DOHH2 (cell line): ENCODE data around the gene ASIC1.

Experiments
- H3F3A ChIP-seq: fragments of 200-600 bp; sonication (generic), shearing (Covaris generic); 2 replicates; pipeline ENCODE4 v1.6.0; 2016; ENCODE audit warnings: antibody characterized with exemption, mild to moderate bottlenecking; ENCODE audit not compliant: control insufficient read depth, insufficient read depth
- H3K27ac ChIP-seq: fragments of 200-600 bp; sonication (generic); 2 replicates; pipeline ENCODE4 v1.5.1; 2014; ENCODE audit warnings: low read depth, mild to moderate bottlenecking, low read length, moderate library complexity
- H3K27me3 ChIP-seq: fragments of 200-600 bp; sonication (generic); 2 replicates; pipeline ENCODE4 v1.6.1; 2014; ENCODE audit warnings: mild to moderate bottlenecking, low read length, mixed read lengths; ENCODE audit not compliant: control insufficient read depth
- H3K36me3 ChIP-seq: fragments of 200-600 bp; sonication (generic); 2 replicates; pipeline ENCODE4 v1.6.1; 2014; ENCODE audit warnings: mild to moderate bottlenecking, low read length, moderate library complexity, mixed read lengths; ENCODE audit not compliant: control insufficient read depth
- H3K4me1 ChIP-seq: fragments of 200-600 bp; sonication (generic); 2 replicates; pipeline ENCODE4 v1.6.1; 2014; ENCODE audit warnings: mild to moderate bottlenecking, low read length, mixed read lengths; ENCODE audit not compliant: control insufficient read depth
- H3K4me2 ChIP-seq: fragments of 200-600 bp; sonication (generic); 2 replicates; pipeline ENCODE4 v1.6.0; 2014; ENCODE audit warnings: mild to moderate bottlenecking, low read length, moderate library complexity
- H3K4me3 ChIP-seq: fragments of 200-600 bp; sonication (generic); 2 replicates; pipeline ENCODE4 v1.5.1; 2014; ENCODE audit warnings: mild to moderate bottlenecking, low read length, mixed read lengths
- H3K79me2 ChIP-seq: fragments of 200-600 bp; sonication (generic); 2 replicates; pipeline ENCODE4 v1.6.1; 2014; ENCODE audit warnings: mild to moderate bottlenecking, low read length, mixed read lengths; ENCODE audit not compliant: control insufficient read depth
- H3K9me2 ChIP-seq: fragments of 200-600 bp; sonication (generic); replicated peaks from 2 replicates; pipeline ENCODE4 v1.6.1; 2014; ENCODE audit warnings: mild to moderate bottlenecking, low read length, mixed read lengths; ENCODE audit not compliant: control insufficient read depth
- H3K9me3 ChIP-seq: fragments of 200-600 bp; sonication (generic); 2 replicates; pipeline ENCODE4 v1.6.1; 2014; ENCODE audit warnings: antibody characterized with exemption, low read length, mixed read lengths; ENCODE audit not compliant: control insufficient read depth, insufficient read depth
- H4K20me1 ChIP-seq: fragments of 200-600 bp; sonication (generic); 2 replicates; pipeline ENCODE4 v1.6.0; 2014; ENCODE audit warnings: low read depth, mild to moderate bottlenecking, antibody characterized with exemption, low read length, moderate library complexity; ENCODE audit not compliant: control insufficient read depth, insufficient read depth
- EZH2phosphoT487 ChIP-seq: fragments of 200-600 bp; sonication (generic); IDR thresholded peaks from 2 replicates; pipeline ENCODE4 v1.6.1; 2017; ENCODE audit warnings: borderline replicate concordance, mild to moderate bottlenecking, antibody characterized with exemption, low read length, moderate library complexity, mixed read lengths
- TF ChIP-seq, protein P1 (sequence below): fragments of 200-600 bp; sonication (generic); IDR thresholded peaks from one replicate; pipeline ENCODE4 v1.5.1; 2014; ENCODE audit warnings: antibody characterized with exemption, mild to moderate bottlenecking, low read depth, low read length; ENCODE audit not compliant: poor library complexity, severe bottlenecking

ASIC1 gene

DNA sequence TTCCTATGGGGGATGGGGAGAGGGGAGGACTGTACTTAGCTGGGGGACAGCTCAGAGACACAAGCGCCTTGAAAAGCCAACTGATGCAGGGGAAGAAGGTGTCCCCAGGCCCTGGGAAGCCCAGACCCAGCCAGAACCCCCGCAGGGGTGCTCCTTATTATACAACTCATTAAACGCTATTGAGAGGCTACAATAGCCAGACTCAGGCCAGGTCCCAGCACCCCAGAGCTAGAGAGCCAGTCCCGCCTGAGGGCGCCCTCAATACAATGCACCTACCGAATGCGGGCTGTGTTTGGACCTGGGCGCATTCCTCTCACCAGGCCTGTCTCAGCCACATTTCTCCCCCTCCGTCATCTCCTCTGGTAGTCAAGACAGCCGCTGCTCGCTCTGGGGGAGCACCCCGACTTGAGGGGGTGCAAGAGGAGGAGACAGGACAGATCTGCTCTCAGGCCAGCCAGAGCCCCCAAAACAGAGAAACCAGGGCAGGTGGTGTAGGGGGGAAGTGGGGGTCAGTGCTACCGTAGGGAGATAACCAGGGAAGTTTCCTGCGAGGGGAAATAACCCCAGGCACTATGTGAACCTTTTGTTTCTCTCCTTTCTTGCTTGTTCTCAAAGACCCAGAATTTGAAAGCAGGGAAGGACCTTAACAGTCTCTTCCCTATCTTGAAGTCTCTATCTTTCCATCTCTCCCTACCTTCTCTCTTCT lies 6.1 kb upstream of the ASIC1 start:
- Histone ChIP-seq H3K27ac (no peak overlapping the region), H3F3A (no peaks in the 10 kb centered on the region), H3K4me3 (no peak overlapping the region), H3K27me3 (peaks cover 41% of the 10 kb centered on the region), H4K20me1 (0 out of 2 replicates have a peak, but pooled peaks cover under 1% of the 10 kb centered on the region), H3K79me2 (no peaks in the 10 kb centered on the region), H3K36me3 (no peaks in the 10 kb centered on the region), H3K9me3 (no peaks in the 10 kb centered on the region), H3K4me1 (peaks cover 9% of the 10 kb centered on the region), H3K9me2 (no peaks in the 10 kb centered on the region), H3K4me2 (no peak overlapping the region)
- TF ChIP-seq, protein P1, sequence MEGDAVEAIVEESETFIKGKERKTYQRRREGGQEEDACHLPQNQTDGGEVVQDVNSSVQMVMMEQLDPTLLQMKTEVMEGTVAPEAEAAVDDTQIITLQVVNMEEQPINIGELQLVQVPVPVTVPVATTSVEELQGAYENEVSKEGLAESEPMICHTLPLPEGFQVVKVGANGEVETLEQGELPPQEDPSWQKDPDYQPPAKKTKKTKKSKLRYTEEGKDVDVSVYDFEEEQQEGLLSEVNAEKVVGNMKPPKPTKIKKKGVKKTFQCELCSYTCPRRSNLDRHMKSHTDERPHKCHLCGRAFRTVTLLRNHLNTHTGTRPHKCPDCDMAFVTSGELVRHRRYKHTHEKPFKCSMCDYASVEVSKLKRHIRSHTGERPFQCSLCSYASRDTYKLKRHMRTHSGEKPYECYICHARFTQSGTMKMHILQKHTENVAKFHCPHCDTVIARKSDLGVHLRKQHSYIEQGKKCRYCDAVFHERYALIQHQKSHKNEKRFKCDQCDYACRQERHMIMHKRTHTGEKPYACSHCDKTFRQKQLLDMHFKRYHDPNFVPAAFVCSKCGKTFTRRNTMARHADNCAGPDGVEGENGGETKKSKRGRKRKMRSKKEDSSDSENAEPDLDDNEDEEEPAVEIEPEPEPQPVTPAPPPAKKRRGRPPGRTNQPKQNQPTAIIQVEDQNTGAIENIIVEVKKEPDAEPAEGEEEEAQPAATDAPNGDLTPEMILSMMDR = no peak
- no peak for TF ChIP-seq EZH2phosphoT487

DNA sequence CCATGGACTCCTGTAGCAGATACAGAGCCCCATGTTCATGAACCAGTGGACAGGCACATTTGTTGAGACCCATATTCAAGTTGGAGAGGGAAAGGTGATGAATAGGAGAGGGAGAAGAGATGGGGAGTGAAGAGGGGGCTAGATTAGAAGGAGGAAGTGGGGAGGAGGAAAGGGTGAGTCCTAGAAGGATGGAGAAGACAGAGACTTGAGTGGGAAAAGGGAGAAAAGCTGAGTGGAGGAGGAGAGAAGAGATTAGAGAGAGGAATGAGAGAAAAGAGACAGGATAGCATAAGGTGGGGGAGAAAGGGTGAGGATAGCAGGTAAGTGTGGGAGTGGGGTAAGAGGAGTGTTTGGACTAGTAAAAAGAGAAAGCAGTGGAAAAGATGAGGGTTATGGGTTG lies 4.9 kb upstream of the ASIC1 start:
- Histone ChIP-seq H3K4me3 (no peak overlapping the region), H4K20me1 (0 out of 2 replicates have a peak, but pooled peaks cover 4% of the 10 kb centered on the region), H3K36me3 (no peaks in the 10 kb centered on the region), H3K27me3 (peaks cover 54% of the 10 kb centered on the region), H3K4me1 (peaks cover 21% of the 10 kb centered on the region), H3K4me2 (no peak overlapping the region), H3K9me2 (no peaks in the 10 kb centered on the region), H3F3A (no peaks in the 10 kb centered on the region), H3K9me3 (no peaks in the 10 kb centered on the region), H3K27ac (no peak overlapping the region), H3K79me2 (no peaks in the 10 kb centered on the region)
- TF ChIP-seq, protein P1 = no peak
- no peak for TF ChIP-seq EZH2phosphoT487

DNA sequence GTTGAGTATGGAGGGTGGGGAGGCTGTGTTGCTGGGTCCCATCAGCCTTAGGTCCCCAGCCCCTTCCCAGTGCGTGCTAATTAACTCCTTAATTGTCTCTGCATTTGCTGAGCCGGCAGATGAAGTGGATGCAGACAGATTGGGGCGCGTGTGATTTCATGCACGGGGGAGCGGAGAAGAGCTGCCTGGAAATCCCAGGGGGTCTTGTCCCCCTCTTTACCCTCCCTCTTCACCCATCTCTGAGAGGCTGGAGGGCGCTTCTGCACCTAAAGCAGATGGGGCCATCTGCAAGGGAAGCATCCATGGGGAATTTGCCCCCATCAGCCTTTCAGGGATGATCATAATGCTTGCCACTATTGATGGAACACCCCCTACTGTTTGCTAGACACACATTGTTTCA lies 4.4 kb upstream of the ASIC1 start:
- Histone ChIP-seq H3K4me1 (peaks cover 23% of the 10 kb centered on the region), H3K36me3 (no peaks in the 10 kb centered on the region), H3K79me2 (no peaks in the 10 kb centered on the region), H3F3A (no peaks in the 10 kb centered on the region), H4K20me1 (0 out of 2 replicates have a peak, but pooled peaks cover 4% of the 10 kb centered on the region), H3K27ac (no peak overlapping the region), H3K9me3 (no peaks in the 10 kb centered on the region), H3K4me2 (no peak overlapping the region), H3K4me3 (no peak overlapping the region), H3K9me2 (no peaks in the 10 kb centered on the region), H3K27me3 (peaks cover 56% of the 10 kb centered on the region)
- TF ChIP-seq, protein P1 = no peak
- TF ChIP-seq EZH2phosphoT487 = no peak
